Measurements from ENCODE around the gene AUTS2. TPM values are rescaled to one million over a fixed set of nuclear protein-coding genes. Genes with fewer than 3 reads are reported as not detected.
A peak's percentile ranks its signal among the peaks of the same experiment; 100 is the strongest.

AUTS2 gene
- total RNA-seq, 1 experiment from 2014 or later: 38.5 TPM

- Histone ChIP-seq H3K9me2 (replicated peaks; ENCODE audit: insufficient read depth, low read length) (no peaks in the 10 kb centered on the region), H2AFZ (ENCODE audit: low read length) (no peak overlapping the region), H3K27me3 (ENCODE audit: low read length) (no peaks in the 10 kb centered on the region), H3K79me2 (ENCODE audit: low read length) (no peaks in the 10 kb centered on the region), H3K4me3 (ENCODE audit: low read length) (no peak overlapping the region), H4K20me1 (ENCODE audit: insufficient read depth, low read depth, low read length) (no peaks in the 10 kb centered on the region), H3K4me1 (ENCODE audit: low read length) (peaks cover 29% of the 10 kb centered on the region), H3K9me3 (ENCODE audit: low read length) (no peaks in the 10 kb centered on the region), H3K4me2 (ENCODE audit: low read depth, low read length, poor library complexity, severe bottlenecking) (no peak overlapping the region), H3K9ac (ENCODE audit: low read length) (no peak overlapping the region), H3K27ac (ENCODE audit: low read length) (no peak overlapping the region), H3K36me3 (ENCODE audit: insufficient read depth, low read length) (no peaks in the 10 kb centered on the region)
- DNase-seq: no peak
Measured at GRCh38 chr7:70436790-70437350, 838.6 kb downstream of the AUTS2 start.

GRCh38 chr7:70439651-70440050 is 841.4 kb downstream of the AUTS2 start:
- DNase-seq: no peak

GRCh38 chr7:70446448-70447143 is 848.3 kb downstream of the AUTS2 start:
- Histone ChIP-seq H3K9me2 (replicated peaks; ENCODE audit: insufficient read depth, low read length) (no peaks in the 10 kb centered on the region), H3K27ac (ENCODE audit: low read length) (no peak overlapping the region), H3K4me2 (ENCODE audit: low read depth, low read length, poor library complexity, severe bottlenecking) (no peak overlapping the region), H3K9ac (ENCODE audit: low read length) (no peak overlapping the region), H3K79me2 (ENCODE audit: low read length) (no peaks in the 10 kb centered on the region), H3K36me3 (ENCODE audit: insufficient read depth, low read length) (no peaks in the 10 kb centered on the region), H3K27me3 (ENCODE audit: low read length) (no peaks in the 10 kb centered on the region), H3K4me3 (ENCODE audit: low read length) (no peak overlapping the region), H4K20me1 (ENCODE audit: insufficient read depth, low read depth, low read length) (no peaks in the 10 kb centered on the region), H3K4me1 (ENCODE audit: low read length) (no peaks in the 10 kb centered on the region), H2AFZ (ENCODE audit: low read length) (no peak overlapping the region), H3K9me3 (ENCODE audit: low read length) (no peaks in the 10 kb centered on the region)
- no peak for DNase-seq

More at GRCh38 chr7:70439651-70440050, 841.4 kb downstream of the AUTS2 start:
- no peak overlapping the region for H3K4me3 ChIP-seq (ENCODE audit: low read length)
- H3K4me1 ChIP-seq (ENCODE audit: low read length): peaks cover 17% of the 10 kb centered on the region
- no peak overlapping the region for H3K4me2 ChIP-seq (ENCODE audit: low read depth, low read length, poor library complexity, severe bottlenecking)
- H2AFZ ChIP-seq (ENCODE audit: low read length): no peak overlapping the region
- H3K27ac ChIP-seq (ENCODE audit: low read length): no peak overlapping the region
- H3K9me3 ChIP-seq (ENCODE audit: low read length): no peaks in the 10 kb centered on the region
- H3K9ac ChIP-seq (ENCODE audit: low read length): no peak overlapping the region
- no peaks in the 10 kb centered on the region for H3K9me2 ChIP-seq (replicated peaks; ENCODE audit: insufficient read depth, low read length)
- no peaks in the 10 kb centered on the region for H3K27me3 ChIP-seq (ENCODE audit: low read length)
- H3K36me3 ChIP-seq (ENCODE audit: insufficient read depth, low read length): no peaks in the 10 kb centered on the region
- H4K20me1 ChIP-seq (ENCODE audit: insufficient read depth, low read depth, low read length): no peaks in the 10 kb centered on the region
- H3K79me2 ChIP-seq (ENCODE audit: low read length): no peaks in the 10 kb centered on the region

DNA sequence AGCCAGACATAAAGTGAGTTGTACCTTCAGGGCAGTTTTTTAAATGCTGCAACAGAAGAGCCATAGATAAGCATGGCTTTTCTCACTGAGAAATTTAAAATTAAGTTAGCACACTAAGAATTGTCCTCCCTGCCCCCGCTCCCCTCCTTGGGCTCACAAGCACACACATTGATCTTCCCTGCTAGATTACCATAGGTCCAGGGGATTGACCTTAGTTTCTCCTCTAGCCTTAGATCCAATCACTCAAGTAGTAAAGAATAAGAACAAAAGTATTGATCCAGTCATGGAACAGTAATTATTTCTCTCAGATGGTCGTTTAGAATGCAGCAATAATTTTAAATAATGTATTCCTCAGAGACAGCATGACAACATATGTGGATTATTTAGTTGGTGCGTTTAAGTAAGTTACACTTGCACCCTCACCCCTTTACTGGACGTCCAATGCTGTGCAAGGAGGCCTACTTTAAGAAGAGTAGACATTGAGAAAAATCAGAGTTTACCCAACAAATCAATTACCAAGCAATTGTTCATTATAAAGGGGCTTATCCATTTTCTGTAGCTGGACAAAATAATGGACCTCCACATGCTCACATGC is 850.1 kb downstream of the AUTS2 start:
- Histone ChIP-seq H3K36me3 (ENCODE audit: insufficient read depth, low read length) (no peaks in the 10 kb centered on the region), H3K27ac (ENCODE audit: low read length) (no peak overlapping the region), H3K4me3 (ENCODE audit: low read length) (no peak overlapping the region), H3K79me2 (ENCODE audit: low read length) (no peaks in the 10 kb centered on the region), H3K4me2 (ENCODE audit: low read depth, low read length, poor library complexity, severe bottlenecking) (no peak overlapping the region), H3K9ac (ENCODE audit: low read length) (no peak overlapping the region), H3K9me2 (replicated peaks; ENCODE audit: insufficient read depth, low read length) (no peaks in the 10 kb centered on the region), H3K9me3 (ENCODE audit: low read length) (no peaks in the 10 kb centered on the region), H3K4me1 (ENCODE audit: low read length) (no peaks in the 10 kb centered on the region), H4K20me1 (ENCODE audit: insufficient read depth, low read depth, low read length) (no peaks in the 10 kb centered on the region), H3K27me3 (ENCODE audit: low read length) (no peaks in the 10 kb centered on the region), H2AFZ (ENCODE audit: low read length) (no peak overlapping the region)
- DNase-seq: no peak

DNA sequence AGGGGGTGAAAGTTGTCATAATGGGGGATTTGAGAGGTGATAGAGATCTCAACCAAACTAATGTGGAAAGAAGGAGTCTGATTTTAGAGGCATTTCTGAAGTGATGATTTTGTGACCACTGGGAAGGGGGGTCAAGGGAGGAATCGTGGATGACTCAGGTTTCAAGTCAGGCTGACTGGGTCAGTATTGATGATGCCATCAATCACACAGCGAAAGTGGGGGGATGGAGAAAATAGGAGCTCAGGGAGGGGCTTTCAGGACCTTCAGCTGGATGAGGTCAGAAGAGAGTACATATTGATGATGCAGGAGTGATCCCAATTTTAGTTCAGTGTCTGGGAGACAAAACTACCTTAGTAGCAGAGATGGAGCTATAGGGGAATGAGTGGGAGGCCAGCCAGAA is 852.5 kb downstream of the AUTS2 start:
- H3K4me3 ChIP-seq (ENCODE audit: low read length): no peak overlapping the region
- H3K79me2 ChIP-seq (ENCODE audit: low read length): no peaks in the 10 kb centered on the region
- H3K4me1 ChIP-seq (ENCODE audit: low read length): peaks cover 3% of the 10 kb centered on the region
- H3K27me3 ChIP-seq (ENCODE audit: low read length): no peaks in the 10 kb centered on the region
- H4K20me1 ChIP-seq (ENCODE audit: insufficient read depth, low read depth, low read length): no peaks in the 10 kb centered on the region
- no peak overlapping the region for H3K4me2 ChIP-seq (ENCODE audit: low read depth, low read length, poor library complexity, severe bottlenecking)
- H3K9ac ChIP-seq (ENCODE audit: low read length): no peak overlapping the region
- H3K9me3 ChIP-seq (ENCODE audit: low read length): no peaks in the 10 kb centered on the region
- H2AFZ ChIP-seq (ENCODE audit: low read length): no peak overlapping the region
- H3K9me2 ChIP-seq (replicated peaks; ENCODE audit: insufficient read depth, low read length): no peaks in the 10 kb centered on the region
- no peaks in the 10 kb centered on the region for H3K36me3 ChIP-seq (ENCODE audit: insufficient read depth, low read length)
- no peak for DNase-seq
- H3K27ac ChIP-seq (ENCODE audit: low read length): no peak overlapping the region

DNA sequence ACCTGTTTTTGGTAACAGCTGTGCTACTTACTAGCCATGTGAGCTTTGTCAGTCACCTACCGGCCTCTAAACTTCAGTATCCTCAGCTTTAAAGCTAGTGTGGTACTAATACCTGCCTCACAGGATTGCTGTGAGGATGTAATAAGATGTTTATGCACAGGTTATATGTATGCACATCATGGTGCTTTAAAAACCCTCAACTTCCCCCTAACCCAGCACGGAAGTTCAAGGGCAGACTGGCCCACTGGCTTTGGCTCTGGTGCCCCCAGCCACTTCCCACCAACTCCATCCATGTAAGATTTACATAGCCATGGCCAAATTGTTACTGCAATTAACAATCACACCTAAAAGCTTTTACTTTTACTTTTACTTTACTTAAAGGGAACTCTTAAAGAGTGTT is 857.6 kb downstream of the AUTS2 start:
- H3K36me3 ChIP-seq (ENCODE audit: insufficient read depth, low read length): no peaks in the 10 kb centered on the region
- 0 out of 2 replicates have a peak overlapping the region, but pooled peaks have one; percentile 6 for H2AFZ ChIP-seq (ENCODE audit: low read length)
- peak overlapping the region; percentile 45 for H3K27ac ChIP-seq (ENCODE audit: low read length)
- peak; percentile 55 for DNase-seq
- no peaks in the 10 kb centered on the region for H3K9me3 ChIP-seq (ENCODE audit: low read length)
- H3K4me1 ChIP-seq (ENCODE audit: low read length): peaks cover 34% of the 10 kb centered on the region
- no peaks in the 10 kb centered on the region for H4K20me1 ChIP-seq (ENCODE audit: insufficient read depth, low read depth, low read length)
- no peaks in the 10 kb centered on the region for H3K9me2 ChIP-seq (replicated peaks; ENCODE audit: insufficient read depth, low read length)
- peak overlapping the region; percentile 26 for H3K4me2 ChIP-seq (ENCODE audit: low read depth, low read length, poor library complexity, severe bottlenecking)
- no peaks in the 10 kb centered on the region for H3K27me3 ChIP-seq (ENCODE audit: low read length)
- peak overlapping the region; percentile 41; the same call in 1 of the 2 replicates for H3K9ac ChIP-seq (ENCODE audit: low read length)
- no peaks in the 10 kb centered on the region for H3K79me2 ChIP-seq (ENCODE audit: low read length)
- no peak overlapping the region for H3K4me3 ChIP-seq (ENCODE audit: low read length)

DNA sequence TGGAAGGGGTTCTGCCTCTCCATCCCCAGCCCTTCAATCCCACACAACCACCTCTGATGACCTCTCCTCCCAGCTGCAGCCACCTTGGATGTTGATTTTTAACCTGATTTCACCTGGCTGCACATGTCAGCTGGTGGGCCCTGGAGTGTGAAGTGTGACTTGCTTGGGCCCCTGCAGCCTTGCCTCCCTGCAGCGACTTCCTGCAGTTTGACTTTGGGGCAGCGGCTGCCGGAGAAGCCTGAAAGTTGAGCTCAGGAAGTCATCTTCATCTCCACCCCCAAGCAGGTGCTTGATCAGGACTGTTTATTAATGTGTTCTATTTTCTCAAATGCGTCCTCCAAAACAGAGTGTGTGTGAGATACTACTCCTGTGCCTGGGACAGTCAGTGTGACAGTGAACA is 858.4 kb downstream of the AUTS2 start:
- Histone ChIP-seq H3K9me3 (ENCODE audit: low read length) (no peaks in the 10 kb centered on the region), H3K4me3 (ENCODE audit: low read length) (no peak overlapping the region; the same call in 1 of the 2 replicates), H2AFZ (ENCODE audit: low read length) (no peak overlapping the region), H3K4me2 (ENCODE audit: low read depth, low read length, poor library complexity, severe bottlenecking) (peak overlapping the region; percentile 26), H3K36me3 (ENCODE audit: insufficient read depth, low read length) (no peaks in the 10 kb centered on the region), H3K4me1 (ENCODE audit: low read length) (peaks cover 34% of the 10 kb centered on the region), H3K27me3 (ENCODE audit: low read length) (no peaks in the 10 kb centered on the region), H3K27ac (ENCODE audit: low read length) (peak overlapping the region; percentile 45), H4K20me1 (ENCODE audit: insufficient read depth, low read depth, low read length) (no peaks in the 10 kb centered on the region), H3K9ac (ENCODE audit: low read length) (peak overlapping the region; percentile 41), H3K79me2 (ENCODE audit: low read length) (no peaks in the 10 kb centered on the region), H3K9me2 (replicated peaks; ENCODE audit: insufficient read depth, low read length) (no peaks in the 10 kb centered on the region)
- peak; percentile 85 for DNase-seq

GRCh38 chr7:70457482-70457881 is 859.2 kb downstream of the AUTS2 start:
- no peaks in the 10 kb centered on the region for H3K9me2 ChIP-seq (replicated peaks; ENCODE audit: insufficient read depth, low read length)
- H3K36me3 ChIP-seq (ENCODE audit: insufficient read depth, low read length): no peaks in the 10 kb centered on the region
- no peaks in the 10 kb centered on the region for H3K79me2 ChIP-seq (ENCODE audit: low read length)
- no peak overlapping the region for H3K9ac ChIP-seq (ENCODE audit: low read length)
- no peak overlapping the region for H2AFZ ChIP-seq (ENCODE audit: low read length)
- no peaks in the 10 kb centered on the region for H3K9me3 ChIP-seq (ENCODE audit: low read length)
- no peaks in the 10 kb centered on the region for H3K27me3 ChIP-seq (ENCODE audit: low read length)
- no peak overlapping the region for H3K4me3 ChIP-seq (ENCODE audit: low read length)
- peaks cover 34% of the 10 kb centered on the region for H3K4me1 ChIP-seq (ENCODE audit: low read length)
- H3K4me2 ChIP-seq (ENCODE audit: low read depth, low read length, poor library complexity, severe bottlenecking): no peak overlapping the region
- no peak for DNase-seq
- H3K27ac ChIP-seq (ENCODE audit: low read length): peak overlapping the region; percentile 45; the same call in 1 of the 2 replicates
- H4K20me1 ChIP-seq (ENCODE audit: insufficient read depth, low read depth, low read length): no peaks in the 10 kb centered on the region

Measured in Karpas-422 (cell line).